IPS-18c (cell line): ENCODE data around the gene HCRTR2.
A peak's percentile ranks its signal among the peaks of the same experiment; 100 is the strongest.
"Not testable (repeated sequence)": the region's sequence is repeated elsewhere in the genome, so short reads cannot be mapped to it uniquely, and the experiment has no call there.

Source experiments
- H3K4me3 ChIP-seq: 2 replicates; pipeline ENCODE4 v1.7.0; 2013; ENCODE audit warnings: low read depth, mild to moderate bottlenecking, low read length, moderate library complexity; ENCODE audit not compliant: insufficient read depth
- H3K9me3 ChIP-seq: one replicate; pipeline ENCODE4 v1.6.1; 2013; ENCODE audit warnings: mild to moderate bottlenecking, low read length, moderate library complexity; ENCODE audit not compliant: control insufficient read depth, insufficient read depth

The HCRTR2 gene

GRCh38 chr6:55174211-55175026, at the start of gene HCRTR2:
Gene HCRTR2 (plus strand): TSS chr6:55174515. CDS start chr6:55174588, 73 bp downstream.
- Histone ChIP-seq H3K9me3 (peaks cover 2% of the 10 kb centered on the region), H3K4me3 (peak within 1 kb of the TSS; percentile 58)

DNA sequence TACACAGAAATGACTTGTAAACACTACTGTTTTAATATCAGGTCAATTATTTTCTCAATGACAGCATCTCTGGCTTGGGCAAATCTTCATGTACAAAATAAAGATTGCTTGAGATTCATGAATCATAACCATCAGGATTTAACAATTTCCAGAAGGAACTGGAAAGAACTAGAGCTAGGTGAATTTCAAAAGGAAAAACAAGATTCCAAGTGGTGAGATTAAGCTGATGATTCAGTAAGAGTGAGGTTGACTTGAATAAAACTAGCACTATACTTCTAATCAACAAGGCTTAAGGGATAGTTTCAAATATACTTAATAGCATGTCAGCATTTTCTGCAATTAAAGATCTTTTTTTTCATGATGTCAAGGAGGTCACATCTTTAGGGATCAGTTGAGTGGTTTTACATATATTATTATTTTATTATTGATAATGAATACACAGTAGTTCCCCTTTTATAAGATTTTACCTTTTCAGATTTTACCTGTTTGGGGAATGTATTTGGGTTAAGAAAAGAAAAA, 43.5 kb upstream of the HCRTR2 start:
- no peak overlapping the region for H3K4me3 ChIP-seq
- no peaks in the 10 kb centered on the region for H3K9me3 ChIP-seq

GRCh38 chr6:55131616-55132015, 42.7 kb upstream of the HCRTR2 start:
- H3K9me3 ChIP-seq = no peaks in the 10 kb centered on the region

GRCh38 chr6:55136916-55137315, 37.4 kb upstream of the HCRTR2 start:
- no peaks in the 10 kb centered on the region for H3K9me3 ChIP-seq

More at GRCh38 chr6:55131616-55132015, 42.7 kb upstream of the HCRTR2 start:
- H3K4me3 ChIP-seq = no peak overlapping the region

GRCh38 chr6:55137929-55138693, 36.2 kb upstream of the HCRTR2 start:
- H3K4me3 ChIP-seq = no peak overlapping the region
- no peaks in the 10 kb centered on the region for H3K9me3 ChIP-seq

More at GRCh38 chr6:55136916-55137315, 37.4 kb upstream of the HCRTR2 start:
- no peak overlapping the region for H3K4me3 ChIP-seq

DNA sequence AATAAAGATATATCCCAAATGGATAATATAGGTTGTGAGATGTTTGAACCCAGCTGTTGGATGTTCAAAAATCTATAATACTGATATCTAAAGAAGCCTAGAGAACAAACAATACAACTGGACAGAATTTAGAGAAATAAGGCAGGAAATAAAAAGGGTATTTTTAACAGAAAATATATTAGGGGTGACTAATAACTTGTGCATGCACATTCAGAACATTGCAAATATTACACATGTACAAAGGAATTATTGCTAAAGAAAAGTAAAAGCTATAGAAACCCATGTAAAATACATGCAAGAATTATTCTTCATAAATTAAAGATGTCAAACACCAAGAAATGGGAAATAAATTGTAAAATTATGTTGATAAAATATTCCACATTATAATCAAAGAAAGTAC, 32.7 kb upstream of the HCRTR2 start:
- H3K9me3 ChIP-seq = no peaks in the 10 kb centered on the region
- H3K4me3 ChIP-seq = no peak overlapping the region

- H3K9me3 ChIP-seq = no peaks in the 10 kb centered on the region
- H3K4me3 ChIP-seq = no peak overlapping the region
These were observed 31.7 kb upstream of the HCRTR2 start for GRCh38 chr6:55142610-55143009.

DNA sequence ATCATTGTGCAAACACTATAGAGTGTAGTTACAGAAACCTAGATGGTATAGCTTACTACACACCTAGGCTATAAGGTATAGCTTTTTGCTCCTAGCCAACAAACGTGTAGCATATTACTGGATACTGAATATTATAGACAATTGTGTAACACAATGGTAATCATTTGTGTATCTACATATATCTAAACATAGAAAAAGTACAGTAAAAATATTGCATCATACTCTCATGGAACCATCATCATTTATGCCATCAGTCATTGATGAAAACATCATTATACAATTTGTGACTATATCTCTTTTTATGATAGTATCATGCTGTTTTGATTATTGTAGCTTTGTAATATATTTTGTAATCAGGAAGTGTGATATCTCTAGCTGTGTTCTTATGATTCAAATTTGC, 21.0 kb upstream of the HCRTR2 start:
- H3K4me3 ChIP-seq = no peak overlapping the region
- H3K9me3 ChIP-seq = no peaks in the 10 kb centered on the region

DNA sequence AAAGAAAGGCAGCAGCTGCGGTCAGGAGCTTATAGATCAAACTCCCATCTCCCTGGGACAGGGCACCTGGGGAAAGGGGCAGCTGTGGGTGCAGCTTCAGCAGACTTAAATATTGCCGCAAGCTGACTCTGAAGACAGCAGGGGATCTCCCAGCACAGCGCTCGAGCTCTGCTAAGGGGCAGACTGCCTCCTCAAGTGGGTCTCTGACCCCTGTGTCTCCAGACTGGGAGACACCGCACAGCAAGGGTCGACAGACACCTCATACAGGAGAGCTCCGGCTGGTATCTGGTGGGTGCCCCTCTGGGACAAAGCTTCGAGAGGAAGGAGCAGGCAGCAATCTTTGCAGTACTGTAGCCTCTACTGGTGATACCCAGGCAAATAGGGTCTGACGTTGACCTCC, 15.5 kb upstream of the HCRTR2 start:
- not testable (repeated sequence) for H3K9me3 ChIP-seq, H3K4me3 ChIP-seq

- Histone ChIP-seq H3K9me3 (no peaks in the 10 kb centered on the region), H3K4me3 (no peak overlapping the region)
These were observed 6.5 kb upstream of the HCRTR2 start for GRCh38 chr6:55167860-55168259.

GRCh38 chr6:55175078-55176049, 1.0 kb downstream of the HCRTR2 start:
- peaks cover 2% of the 10 kb centered on the region for H3K9me3 ChIP-seq
- H3K4me3 ChIP-seq = peak overlapping the region; percentile 58

DNA sequence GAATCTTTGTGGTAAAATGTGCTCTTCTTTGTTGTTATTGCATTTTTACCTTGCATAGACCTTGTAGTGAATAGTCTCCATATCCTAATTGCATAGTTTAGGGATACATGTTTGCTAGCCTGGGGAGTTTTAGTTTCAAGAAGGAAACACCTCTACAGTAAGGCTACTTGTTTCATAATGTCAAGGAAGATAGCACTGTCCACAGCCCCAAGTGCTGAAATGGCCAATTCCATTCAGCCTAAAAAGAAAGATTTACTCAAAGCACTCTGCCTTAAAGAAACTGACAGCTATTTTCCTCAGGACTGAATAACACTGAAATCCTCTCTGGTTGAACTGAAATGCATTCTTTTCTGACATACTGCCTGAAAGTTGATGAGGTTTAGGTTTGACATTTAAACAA, 2.6 kb downstream of the HCRTR2 start:
- Histone ChIP-seq H3K9me3 (peaks cover 2% of the 10 kb centered on the region), H3K4me3 (no peak overlapping the region)

- H3K4me3 ChIP-seq = no peak overlapping the region
These were observed 5.9 kb downstream of the HCRTR2 start for GRCh38 chr6:55180258-55180657.

DNA sequence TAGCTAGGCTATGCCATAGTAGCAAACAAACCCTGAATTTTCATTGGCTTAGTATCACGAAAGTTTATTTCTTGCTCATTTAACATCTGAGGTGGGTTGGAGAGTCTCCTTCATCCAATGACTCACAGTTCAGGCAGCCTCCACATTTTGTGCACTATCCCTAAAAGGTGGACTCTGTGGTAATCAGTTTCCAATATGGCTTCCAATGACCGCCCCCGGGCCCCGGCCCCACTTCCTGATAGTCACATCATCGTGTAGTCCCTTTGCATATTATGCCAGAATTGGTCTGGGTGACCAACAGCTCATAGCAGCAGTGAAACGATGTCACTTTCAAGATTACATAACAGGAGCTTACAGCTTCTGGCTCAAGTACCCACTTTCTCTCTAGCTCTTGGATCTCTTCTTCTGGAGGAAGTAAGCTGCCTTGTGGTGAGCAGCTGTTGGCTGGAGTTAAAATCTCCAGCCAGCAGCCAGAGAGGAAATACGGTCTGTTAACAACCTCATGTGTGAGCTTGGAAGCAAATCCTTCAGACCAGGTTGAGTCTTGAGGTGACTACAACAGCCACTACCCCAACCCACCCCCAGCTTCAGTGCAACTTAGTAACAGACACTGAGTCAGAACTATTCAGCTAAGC, 7.8 kb downstream of the HCRTR2 start:
- no peaks in the 10 kb centered on the region for H3K9me3 ChIP-seq
- no peak overlapping the region for H3K4me3 ChIP-seq

More at GRCh38 chr6:55180258-55180657, 5.9 kb downstream of the HCRTR2 start:
- H3K9me3 ChIP-seq = no peaks in the 10 kb centered on the region

- no peak overlapping the region for H3K4me3 ChIP-seq
- no peaks in the 10 kb centered on the region for H3K9me3 ChIP-seq
These were observed 10.6 kb downstream of the HCRTR2 start for GRCh38 chr6:55184782-55185530.

- Histone ChIP-seq H3K9me3 (no peaks in the 10 kb centered on the region), H3K4me3 (no peak overlapping the region)
These were observed 24.4 kb downstream of the HCRTR2 start for GRCh38 chr6:55198715-55199114.
